ENCODE measurements around the gene AKAP12.
A peak's percentile ranks its signal among the peaks of the same experiment; 100 is the strongest.

The AKAP12 gene

GRCh38 chr6:151317995-151318365, 78.2 kb downstream of the AKAP12 start:
- H3K4me3 ChIP-seq (ENCODE audit: low read length) = no peak overlapping the region
- H3K27ac ChIP-seq (ENCODE audit: low read length) = no peak overlapping the region
- no peaks in the 10 kb centered on the region for H3K36me3 ChIP-seq (ENCODE audit: control insufficient read depth, low read depth, low read length)
- no peak overlapping the region for H3K9ac ChIP-seq (ENCODE audit: low read length)
- no peaks in the 10 kb centered on the region for H3K9me3 ChIP-seq (ENCODE audit: control insufficient read depth, low read depth, low read length)
- H3K27me3 ChIP-seq (ENCODE audit: control insufficient read depth, insufficient read depth, low read length) = no peaks in the 10 kb centered on the region
- peaks cover 5% of the 10 kb centered on the region for H3K4me1 ChIP-seq (ENCODE audit: control insufficient read depth, low read depth, low read length)

- no peaks in the 10 kb centered on the region for H3K36me3 ChIP-seq (ENCODE audit: control insufficient read depth, low read depth, low read length)
- H3K9me3 ChIP-seq (ENCODE audit: control insufficient read depth, low read depth, low read length) = no peaks in the 10 kb centered on the region
- H3K4me3 ChIP-seq (ENCODE audit: low read length) = no peak overlapping the region
- H3K27me3 ChIP-seq (ENCODE audit: control insufficient read depth, insufficient read depth, low read length) = no peaks in the 10 kb centered on the region
- H3K9ac ChIP-seq (ENCODE audit: low read length) = no peak overlapping the region
- peaks cover 4% of the 10 kb centered on the region for H3K4me1 ChIP-seq (ENCODE audit: control insufficient read depth, low read depth, low read length)
- H3K27ac ChIP-seq (ENCODE audit: low read length) = no peak overlapping the region
Observed at GRCh38 chr6:151320140-151320539, 80.4 kb downstream of the AKAP12 start.

GRCh38 chr6:151321438-151321837, 81.7 kb downstream of the AKAP12 start:
- no peaks in the 10 kb centered on the region for H3K9me3 ChIP-seq (ENCODE audit: control insufficient read depth, low read depth, low read length)
- no peaks in the 10 kb centered on the region for H3K36me3 ChIP-seq (ENCODE audit: control insufficient read depth, low read depth, low read length)
- no peak overlapping the region for H3K27ac ChIP-seq (ENCODE audit: low read length)
- peaks cover 4% of the 10 kb centered on the region for H3K4me1 ChIP-seq (ENCODE audit: control insufficient read depth, low read depth, low read length)
- H3K27me3 ChIP-seq (ENCODE audit: control insufficient read depth, insufficient read depth, low read length) = no peaks in the 10 kb centered on the region
- H3K9ac ChIP-seq (ENCODE audit: low read length) = no peak overlapping the region
- no peak overlapping the region for H3K4me3 ChIP-seq (ENCODE audit: low read length)

- no peak overlapping the region for H3K27ac ChIP-seq (ENCODE audit: low read length)
- H3K4me1 ChIP-seq (ENCODE audit: control insufficient read depth, low read depth, low read length) = peaks cover 4% of the 10 kb centered on the region
Observed at GRCh38 chr6:151322570-151322969, 82.8 kb downstream of the AKAP12 start.

GRCh38 chr6:151323791-151324487, 84.2 kb downstream of the AKAP12 start:
- Histone ChIP-seq H3K4me1 (ENCODE audit: control insufficient read depth, low read depth, low read length) (peaks cover 4% of the 10 kb centered on the region), H3K36me3 (ENCODE audit: control insufficient read depth, low read depth, low read length) (no peaks in the 10 kb centered on the region), H3K9me3 (ENCODE audit: control insufficient read depth, low read depth, low read length) (no peaks in the 10 kb centered on the region), H3K27ac (ENCODE audit: low read length) (no peak overlapping the region), H3K4me3 (ENCODE audit: low read length) (no peak overlapping the region), H3K27me3 (ENCODE audit: control insufficient read depth, insufficient read depth, low read length) (no peaks in the 10 kb centered on the region), H3K9ac (ENCODE audit: low read length) (no peak overlapping the region)

More at GRCh38 chr6:151322570-151322969, 82.8 kb downstream of the AKAP12 start:
- H3K27me3 ChIP-seq (ENCODE audit: control insufficient read depth, insufficient read depth, low read length) = no peaks in the 10 kb centered on the region
- no peaks in the 10 kb centered on the region for H3K36me3 ChIP-seq (ENCODE audit: control insufficient read depth, low read depth, low read length)
- no peaks in the 10 kb centered on the region for H3K9me3 ChIP-seq (ENCODE audit: control insufficient read depth, low read depth, low read length)
- H3K9ac ChIP-seq (ENCODE audit: low read length) = no peak overlapping the region
- H3K4me3 ChIP-seq (ENCODE audit: low read length) = no peak overlapping the region

- Histone ChIP-seq H3K27me3 (ENCODE audit: control insufficient read depth, insufficient read depth, low read length) (no peaks in the 10 kb centered on the region), H3K36me3 (ENCODE audit: control insufficient read depth, low read depth, low read length) (no peaks in the 10 kb centered on the region), H3K4me1 (ENCODE audit: control insufficient read depth, low read depth, low read length) (peaks cover 4% of the 10 kb centered on the region), H3K9ac (ENCODE audit: low read length) (no peak overlapping the region), H3K27ac (ENCODE audit: low read length) (no peak overlapping the region), H3K9me3 (ENCODE audit: control insufficient read depth, low read depth, low read length) (no peaks in the 10 kb centered on the region), H3K4me3 (ENCODE audit: low read length) (no peak overlapping the region)
Observed at GRCh38 chr6:151324488-151324825, 84.7 kb downstream of the AKAP12 start.

GRCh38 chr6:151325075-151326050, 85.6 kb downstream of the AKAP12 start:
- Histone ChIP-seq H3K27ac (ENCODE audit: low read length) (no peak overlapping the region), H3K36me3 (ENCODE audit: control insufficient read depth, low read depth, low read length) (no peaks in the 10 kb centered on the region), H3K27me3 (ENCODE audit: control insufficient read depth, insufficient read depth, low read length) (no peaks in the 10 kb centered on the region), H3K4me1 (ENCODE audit: control insufficient read depth, low read depth, low read length) (peaks cover 4% of the 10 kb centered on the region), H3K9me3 (ENCODE audit: control insufficient read depth, low read depth, low read length) (no peaks in the 10 kb centered on the region), H3K4me3 (ENCODE audit: low read length) (peak overlapping the region; percentile 48), H3K9ac (ENCODE audit: low read length) (no peak overlapping the region)

GRCh38 chr6:151326116-151326825, 86.5 kb downstream of the AKAP12 start:
- peak overlapping the region; percentile 48 for H3K4me3 ChIP-seq (ENCODE audit: low read length)
- peaks cover 4% of the 10 kb centered on the region for H3K4me1 ChIP-seq (ENCODE audit: control insufficient read depth, low read depth, low read length)
- no peaks in the 10 kb centered on the region for H3K36me3 ChIP-seq (ENCODE audit: control insufficient read depth, low read depth, low read length)
- H3K27me3 ChIP-seq (ENCODE audit: control insufficient read depth, insufficient read depth, low read length) = no peaks in the 10 kb centered on the region
- no peak overlapping the region for H3K27ac ChIP-seq (ENCODE audit: low read length)
- H3K9me3 ChIP-seq (ENCODE audit: control insufficient read depth, low read depth, low read length) = no peaks in the 10 kb centered on the region
- H3K9ac ChIP-seq (ENCODE audit: low read length) = no peak overlapping the region

- Histone ChIP-seq H3K4me3 (ENCODE audit: low read length) (no peak overlapping the region), H3K4me1 (ENCODE audit: control insufficient read depth, low read depth, low read length) (peaks cover 4% of the 10 kb centered on the region), H3K27me3 (ENCODE audit: control insufficient read depth, insufficient read depth, low read length) (no peaks in the 10 kb centered on the region), H3K27ac (ENCODE audit: low read length) (no peak overlapping the region), H3K9me3 (ENCODE audit: control insufficient read depth, low read depth, low read length) (no peaks in the 10 kb centered on the region), H3K9ac (ENCODE audit: low read length) (no peak overlapping the region), H3K36me3 (ENCODE audit: control insufficient read depth, low read depth, low read length) (no peaks in the 10 kb centered on the region)
Observed at GRCh38 chr6:151327101-151327500, 87.3 kb downstream of the AKAP12 start.

GRCh38 chr6:151330130-151330696, 90.4 kb downstream of the AKAP12 start:
- Histone ChIP-seq H3K4me1 (ENCODE audit: control insufficient read depth, low read depth, low read length) (peaks cover 8% of the 10 kb centered on the region), H3K9ac (ENCODE audit: low read length) (no peak overlapping the region), H3K4me3 (ENCODE audit: low read length) (no peak overlapping the region), H3K27ac (ENCODE audit: low read length) (no peak overlapping the region), H3K36me3 (ENCODE audit: control insufficient read depth, low read depth, low read length) (no peaks in the 10 kb centered on the region), H3K27me3 (ENCODE audit: control insufficient read depth, insufficient read depth, low read length) (no peaks in the 10 kb centered on the region), H3K9me3 (ENCODE audit: control insufficient read depth, low read depth, low read length) (no peaks in the 10 kb centered on the region)

- H3K9ac ChIP-seq (ENCODE audit: low read length) = no peak overlapping the region
- H3K36me3 ChIP-seq (ENCODE audit: control insufficient read depth, low read depth, low read length) = no peaks in the 10 kb centered on the region
- H3K9me3 ChIP-seq (ENCODE audit: control insufficient read depth, low read depth, low read length) = no peaks in the 10 kb centered on the region
- no peaks in the 10 kb centered on the region for H3K27me3 ChIP-seq (ENCODE audit: control insufficient read depth, insufficient read depth, low read length)
- H3K27ac ChIP-seq (ENCODE audit: low read length) = no peak overlapping the region
- peaks cover 8% of the 10 kb centered on the region for H3K4me1 ChIP-seq (ENCODE audit: control insufficient read depth, low read depth, low read length)
- no peak overlapping the region for H3K4me3 ChIP-seq (ENCODE audit: low read length)
Observed at GRCh38 chr6:151335930-151336329, 96.2 kb downstream of the AKAP12 start.

All from iPS-18a (cell line).